Astrocyte (in vitro differentiated cells and primary cell): ENCODE data around the gene SLC35C1. TPM values are rescaled to one million over a fixed set of nuclear protein-coding genes. Genes with fewer than 3 reads are reported as not detected.

Experiments
- DNase-seq: peaks from one replicate; pipeline ENCODE4 v3.0.0-alpha.2; 2010; ENCODE audit warnings: low read depth
- FAIRE-seq: peaks from 2 replicates; lab custom pipeline; 2011; peaks lifted over from hg19 to GRCh38; lab: Jason Lieb, UNC
- H2AFZ ChIP-seq: 2 replicates; pipeline ENCODE4 v1.6.0; 2012; ENCODE audit warnings: low read depth, low read length, inconsistent platforms
- H3K27ac ChIP-seq: 2 replicates; pipeline ENCODE4 v1.5.1; 2011; ENCODE audit warnings: low read depth, low read length, inconsistent platforms
- H3K27me3 ChIP-seq: 2 replicates; pipeline ENCODE4 v1.6.0; 2011; ENCODE audit warnings: low read length, inconsistent platforms; ENCODE audit not compliant: insufficient read depth
- H3K36me3 ChIP-seq: 2 replicates; pipeline ENCODE4 v1.5.1; 2011; ENCODE audit warnings: low read length, inconsistent platforms; ENCODE audit not compliant: insufficient read depth
- H3K4me1 ChIP-seq: 2 replicates; pipeline ENCODE4 v1.5.1; 2011; ENCODE audit warnings: low read length, inconsistent platforms; ENCODE audit not compliant: insufficient read depth
- H3K4me2 ChIP-seq: 2 replicates; pipeline ENCODE4 v1.6.0; 2012; ENCODE audit warnings: low read length, inconsistent platforms
- H3K4me3 ChIP-seq: 2 replicates; pipeline ENCODE4 v1.5.1; 2011; ENCODE audit warnings: low read depth, mild to moderate bottlenecking, low read length, inconsistent platforms; ENCODE audit not compliant: insufficient read depth
- H3K79me2 ChIP-seq: 2 replicates; pipeline ENCODE4 v1.6.0; 2012; ENCODE audit warnings: mild to moderate bottlenecking, low read length, inconsistent platforms; ENCODE audit not compliant: insufficient read depth
- H3K9ac ChIP-seq: 2 replicates; pipeline ENCODE4 v1.6.0; 2012; ENCODE audit warnings: mild to moderate bottlenecking, low read length, inconsistent platforms
- H3K9me3 ChIP-seq: 2 replicates; pipeline ENCODE4 v1.5.1; 2012; ENCODE audit warnings: low read depth, mild to moderate bottlenecking, low read length, inconsistent platforms; ENCODE audit not compliant: insufficient read depth
- H4K20me1 ChIP-seq: 2 replicates; pipeline ENCODE4 v1.6.0; 2012; ENCODE audit warnings: low read length, inconsistent platforms; ENCODE audit not compliant: insufficient read depth
- H3K27ac Mint-ChIP-seq: one replicate; pipeline ENCODE4 v1.8.0; 2021; ENCODE audit warnings: mild to moderate bottlenecking, mixed read lengths; ENCODE audit not compliant: unreplicated experiment
- H3K27me3 Mint-ChIP-seq: one replicate; pipeline ENCODE4 v1.8.0; 2021; ENCODE audit warnings: low read depth, mixed read lengths; ENCODE audit not compliant: unreplicated experiment
- H3K36me3 Mint-ChIP-seq: one replicate; pipeline ENCODE4 v1.8.0; 2021; ENCODE audit warnings: low read depth, mixed read lengths; ENCODE audit not compliant: unreplicated experiment
- H3K4me1 Mint-ChIP-seq: one replicate; pipeline ENCODE4 v1.8.0; 2021; ENCODE audit warnings: low read depth, mixed read lengths; ENCODE audit not compliant: unreplicated experiment
- H3K4me3 Mint-ChIP-seq: one replicate; pipeline ENCODE4 v1.8.0; 2021; ENCODE audit warnings: mild to moderate bottlenecking, moderate library complexity, mixed read lengths; ENCODE audit not compliant: unreplicated experiment
- H3K9me3 Mint-ChIP-seq: one replicate; pipeline ENCODE4 v1.8.0; 2021; ENCODE audit warnings: mild to moderate bottlenecking, mixed read lengths; ENCODE audit not compliant: unreplicated experiment
- CTCF ChIP-seq: IDR thresholded peaks from 2 replicates; pipeline ENCODE4 v1.5.1; 2011; ENCODE audit warnings: low read depth, mild to moderate bottlenecking, inconsistent platforms, low read length, moderate library complexity; ENCODE audit not compliant: insufficient read depth
- EZH2 ChIP-seq: IDR thresholded peaks from 2 replicates; pipeline ENCODE4 v1.6.1; 2012; ENCODE audit warnings: mild to moderate bottlenecking, low read length, inconsistent platforms; ENCODE audit not compliant: insufficient read depth
- total RNA-seq: library from RNA; stranded (reverse); gene quantifications from 2 replicates; pipeline ENCODE4 v1.2.1, GENCODE V29; 2021

The SLC35C1 gene
- total RNA-seq, 1 donor from 2014 or later = 23.4 TPM

GRCh38 chr11:45812581-45813548, 7.9 kb downstream of the SLC35C1 start:
- no peak for FAIRE-seq

GRCh38 chr11:45815747-45816146, 10.8 kb downstream of the SLC35C1 start:
- H3K27me3 ChIP-seq = no peaks in the 10 kb centered on the region
- TF ChIP-seq CTCF = no peak
- no peak for TF ChIP-seq EZH2
- no peak overlapping the region for H2AFZ ChIP-seq
- no peak overlapping the region for H3K4me3 ChIP-seq
- peaks cover 23% of the 10 kb centered on the region for H4K20me1 ChIP-seq
- no peak overlapping the region for H3K4me2 ChIP-seq
- H3K4me1 Mint-ChIP-seq = peaks cover 3% of the 10 kb centered on the region
- FAIRE-seq (no peak), DNase-seq (no peak)
- no peaks in the 10 kb centered on the region for H3K4me1 ChIP-seq
- H3K9ac ChIP-seq = no peak overlapping the region
- H3K36me3 ChIP-seq = peaks cover 5% of the 10 kb centered on the region
- H3K4me3 Mint-ChIP-seq = no peak overlapping the region
- H3K9me3 ChIP-seq = no peaks in the 10 kb centered on the region
- no peaks in the 10 kb centered on the region for H3K27me3 Mint-ChIP-seq
- H3K27ac ChIP-seq = no peak overlapping the region
- H3K79me2 ChIP-seq = no peaks in the 10 kb centered on the region
- H3K27ac Mint-ChIP-seq = no peak overlapping the region
- H3K36me3 Mint-ChIP-seq = no peaks in the 10 kb centered on the region
- H3K9me3 Mint-ChIP-seq = no peaks in the 10 kb centered on the region

More at GRCh38 chr11:45812581-45813548, 7.9 kb downstream of the SLC35C1 start:
- Mint-ChIP-seq H3K27ac (no peak overlapping the region), H3K36me3 (peaks cover 10% of the 10 kb centered on the region), H3K4me3 (no peak overlapping the region), H3K4me1 (peaks cover 13% of the 10 kb centered on the region), H3K27me3 (no peaks in the 10 kb centered on the region), H3K9me3 (no peaks in the 10 kb centered on the region)
- peaks cover 22% of the 10 kb centered on the region for H3K79me2 ChIP-seq
- peaks cover 9% of the 10 kb centered on the region for H3K4me1 ChIP-seq
- H3K27me3 ChIP-seq = no peaks in the 10 kb centered on the region
- H3K9ac ChIP-seq = no peak overlapping the region
- H3K4me2 ChIP-seq = no peak overlapping the region
- peaks cover 13% of the 10 kb centered on the region for H3K36me3 ChIP-seq
- no peak for DNase-seq
- no peaks in the 10 kb centered on the region for H3K9me3 ChIP-seq
- H4K20me1 ChIP-seq = peaks cover 52% of the 10 kb centered on the region
- no peak overlapping the region for H3K4me3 ChIP-seq
- no peak overlapping the region for H2AFZ ChIP-seq
- TF ChIP-seq CTCF = no peak
- no peak for TF ChIP-seq EZH2
- no peak overlapping the region for H3K27ac ChIP-seq

- no peak overlapping the region for H3K4me2 ChIP-seq
- no peak overlapping the region for H3K27ac Mint-ChIP-seq
Measured at GRCh38 chr11:45816614-45817013, 11.7 kb downstream of the SLC35C1 start.

More at GRCh38 chr11:45816614-45817013, 11.7 kb downstream of the SLC35C1 start:
- Mint-ChIP-seq H3K4me3 (no peak overlapping the region), H3K4me1 (peaks cover 3% of the 10 kb centered on the region), H3K27me3 (no peaks in the 10 kb centered on the region), H3K36me3 (no peaks in the 10 kb centered on the region), H3K9me3 (no peaks in the 10 kb centered on the region)
- no peak overlapping the region for H3K4me3 ChIP-seq
- H3K27ac ChIP-seq = no peak overlapping the region
- H3K9ac ChIP-seq = no peak overlapping the region
- FAIRE-seq (no peak), DNase-seq (no peak)
- no peaks in the 10 kb centered on the region for H3K9me3 ChIP-seq
- no peak for TF ChIP-seq EZH2
- TF ChIP-seq CTCF = no peak
- H3K36me3 ChIP-seq = peaks cover 5% of the 10 kb centered on the region
- H4K20me1 ChIP-seq = peaks cover 15% of the 10 kb centered on the region
- no peaks in the 10 kb centered on the region for H3K79me2 ChIP-seq
- H3K27me3 ChIP-seq = no peaks in the 10 kb centered on the region
- H3K4me1 ChIP-seq = no peaks in the 10 kb centered on the region
- H2AFZ ChIP-seq = no peak overlapping the region
